HG02885 (cell line): Measurements from ENCODE around the gene NBEAL2.
"Not testable (repeated sequence)": the region's sequence is repeated elsewhere in the genome, so short reads cannot be mapped to it uniquely, and the experiment has no call there.

Experiments
- ATAC-seq: cut with Tn5 transposase; IDR thresholded peaks from one replicate; pipeline ENCODE4 v1.9.1; 2021; ENCODE audit warnings: mild to moderate bottlenecking; ENCODE audit not compliant: unreplicated experiment, poor library complexity

Gene NBEAL2

DNA sequence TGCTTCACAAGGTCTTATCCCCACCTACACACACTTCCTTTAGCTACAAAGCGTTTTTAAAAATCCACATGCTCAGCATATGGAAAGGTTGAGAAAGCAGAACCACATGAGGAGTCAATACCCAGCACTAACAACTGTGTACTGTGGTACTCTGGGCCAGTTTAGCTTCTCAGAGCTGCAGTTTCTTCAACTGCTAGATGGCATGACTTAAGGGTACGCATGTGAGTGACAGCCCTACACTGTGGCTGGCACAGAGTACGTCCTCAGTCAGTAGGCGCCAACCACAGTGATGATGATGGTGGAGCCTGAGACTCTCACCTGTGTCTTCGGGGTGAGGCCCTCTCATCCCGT, 20.3 kb upstream of the NBEAL2 start:
- ATAC-seq, result no peak

GRCh38 chr3:46960081-46960701, 19.3 kb upstream of the NBEAL2 start:
- no peak for ATAC-seq

DNA sequence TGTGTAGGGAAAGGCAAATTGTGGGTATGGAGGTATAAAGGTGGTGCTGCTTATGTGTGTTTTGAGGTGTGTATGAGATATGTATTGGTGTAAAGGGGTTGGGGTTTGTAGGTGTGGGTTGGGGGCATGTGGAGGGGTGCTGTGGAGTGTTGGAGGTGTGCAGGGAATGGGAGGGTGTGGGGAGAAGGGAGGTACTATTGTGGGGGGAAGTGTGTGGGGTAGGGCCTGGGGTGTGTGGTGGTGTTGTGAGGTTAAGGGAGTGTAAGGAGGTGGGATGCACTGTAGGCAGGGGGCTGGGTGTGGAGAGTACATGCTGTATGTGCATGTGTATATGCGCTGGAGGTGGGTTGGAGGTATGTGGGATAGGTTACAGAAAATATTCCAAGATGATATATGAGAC, 18.6 kb upstream of the NBEAL2 start:
- ATAC-seq, result no peak

- ATAC-seq, result no peak
Measured at GRCh38 chr3:46962427-46962826, 17.0 kb upstream of the NBEAL2 start.

GRCh38 chr3:46962990-46963389, 16.5 kb upstream of the NBEAL2 start:
- ATAC-seq, result no peak

- not testable (repeated sequence) for ATAC-seq
Measured at GRCh38 chr3:46964038-46964590, 15.4 kb upstream of the NBEAL2 start.

DNA sequence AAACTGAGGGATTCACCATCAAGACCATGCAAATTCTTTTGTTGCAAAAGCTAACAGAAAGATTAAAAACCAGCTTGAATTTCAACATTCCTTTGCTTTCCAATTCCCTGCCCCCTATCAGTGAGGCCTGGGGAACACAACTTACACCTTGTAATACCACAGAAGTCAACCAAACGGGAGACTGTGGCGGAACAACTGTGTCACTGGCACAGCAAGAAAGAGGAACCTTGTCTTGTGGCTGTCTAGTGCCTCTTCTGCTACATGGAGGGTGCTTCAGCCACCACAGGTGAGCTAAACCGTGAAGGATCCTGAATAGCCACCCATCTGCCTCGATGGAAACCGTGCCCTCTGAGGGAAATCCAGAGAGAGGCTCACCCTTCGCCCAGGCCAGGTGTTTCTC, 14.3 kb upstream of the NBEAL2 start:
- ATAC-seq, result no peak

GRCh38 chr3:46966811-46967210, 12.7 kb upstream of the NBEAL2 start:
- ATAC-seq, result no peak

- no peak for ATAC-seq
Measured at GRCh38 chr3:46968783-46969428, 10.6 kb upstream of the NBEAL2 start.

DNA sequence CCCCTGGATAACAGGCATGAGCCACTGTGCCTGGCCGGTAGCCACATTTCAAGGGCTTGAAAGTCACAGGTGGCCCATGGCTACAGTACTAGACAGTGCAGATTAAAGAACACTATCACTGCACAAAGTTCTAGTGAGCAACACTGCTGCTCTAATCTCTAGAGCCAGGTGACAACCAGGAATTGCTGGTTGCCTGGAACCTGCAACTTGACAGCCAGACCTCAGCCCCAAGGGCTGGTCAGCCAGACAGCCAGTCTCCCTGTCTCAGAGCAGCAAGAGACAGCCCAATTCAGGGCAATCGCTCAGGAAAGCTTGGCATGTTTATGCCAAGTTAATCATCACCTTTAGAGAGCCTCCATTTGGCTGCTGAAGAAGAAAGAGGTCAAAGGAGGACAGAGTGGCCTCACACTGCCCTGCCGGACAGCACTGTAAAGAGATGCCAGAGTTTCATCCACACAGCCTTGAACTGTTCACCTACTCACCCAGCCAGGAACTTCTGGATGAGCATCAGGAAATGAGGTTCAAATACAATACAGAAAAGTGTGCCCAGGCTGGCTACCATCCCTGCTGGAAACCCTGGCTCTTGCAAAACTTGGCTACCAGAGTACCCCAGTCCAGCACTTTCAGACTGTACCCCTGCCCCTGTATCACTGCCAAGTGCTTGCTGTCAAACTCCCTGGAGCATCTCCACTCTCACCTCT, 8.9 kb upstream of the NBEAL2 start:
- ATAC-seq, result no peak

- no peak for ATAC-seq
Measured at GRCh38 chr3:46971151-46971550, 8.3 kb upstream of the NBEAL2 start.

- ATAC-seq, result no peak
Measured at GRCh38 chr3:46971742-46972141, 7.7 kb upstream of the NBEAL2 start.

GRCh38 chr3:46972396-46972795, 7.1 kb upstream of the NBEAL2 start:
- ATAC-seq, result no peak

DNA sequence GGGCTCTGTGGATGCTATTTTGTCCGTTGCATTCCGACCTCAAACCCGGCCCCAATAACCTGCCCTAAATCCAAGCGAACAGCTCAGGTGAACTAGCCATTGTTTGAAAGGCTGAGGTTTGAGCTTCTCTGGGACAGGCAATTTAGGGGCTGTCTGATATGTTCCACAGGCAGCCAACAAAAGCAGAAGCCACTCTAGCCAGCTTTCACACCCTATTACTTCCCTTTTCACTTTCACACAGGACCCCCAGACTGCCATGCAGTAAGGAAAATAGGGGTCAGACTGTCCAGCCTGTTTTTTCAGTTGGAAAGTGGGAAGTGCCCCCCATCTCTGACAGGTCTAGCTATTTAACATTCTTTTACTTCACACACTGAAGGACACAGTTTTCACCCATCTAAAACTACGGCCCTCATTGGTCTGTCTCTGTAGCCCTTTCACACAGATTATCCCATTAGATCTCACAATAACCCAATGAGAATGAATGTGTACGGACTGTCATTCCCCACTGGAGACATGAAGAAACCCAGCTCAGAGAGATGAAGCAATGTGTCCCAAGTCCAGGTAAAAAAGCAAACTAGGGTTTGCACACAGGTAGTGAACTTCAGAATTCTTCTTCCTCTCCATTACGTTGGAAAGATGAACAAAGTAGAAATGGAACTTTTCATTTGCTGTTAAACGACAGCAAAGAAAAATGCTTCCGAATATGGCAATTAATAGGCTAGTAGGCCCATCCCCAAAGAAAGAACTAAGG, 4.9 kb upstream of the NBEAL2 start:
- ATAC-seq, result no peak

GRCh38 chr3:46976326-46977190, 2.9 kb upstream of the NBEAL2 start, which contains the start of gene CCDC12:
Gene CCDC12, minus strand, starts transcription at chr3:46976745. Its CDS starts 13 bp downstream, at chr3:46976732.
- peak; percentile 68 for ATAC-seq

GRCh38 chr3:46977811-46978195, 1.7 kb upstream of the NBEAL2 start:
- ATAC-seq, result no peak

DNA sequence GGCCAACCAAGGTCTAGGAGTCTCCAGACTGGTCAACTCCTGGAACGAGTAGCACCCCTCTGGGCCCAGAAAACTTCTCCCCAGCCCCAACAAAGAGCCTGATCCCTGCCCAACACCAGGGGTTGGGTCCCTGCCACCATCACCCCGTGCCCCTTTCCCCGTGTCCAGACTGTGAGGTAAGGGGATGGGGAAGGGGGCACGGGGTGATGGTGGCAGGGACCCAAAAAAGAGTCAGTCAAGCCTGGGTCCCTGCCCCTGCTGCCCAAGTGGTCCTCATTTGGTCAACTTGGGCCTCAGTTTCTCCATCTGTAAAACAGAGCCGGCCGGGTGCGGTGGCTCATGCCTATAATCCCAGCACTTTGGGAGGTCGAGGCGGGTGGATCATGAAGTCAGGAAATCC, 1.1 kb upstream of the NBEAL2 start:
- no peak for ATAC-seq

DNA sequence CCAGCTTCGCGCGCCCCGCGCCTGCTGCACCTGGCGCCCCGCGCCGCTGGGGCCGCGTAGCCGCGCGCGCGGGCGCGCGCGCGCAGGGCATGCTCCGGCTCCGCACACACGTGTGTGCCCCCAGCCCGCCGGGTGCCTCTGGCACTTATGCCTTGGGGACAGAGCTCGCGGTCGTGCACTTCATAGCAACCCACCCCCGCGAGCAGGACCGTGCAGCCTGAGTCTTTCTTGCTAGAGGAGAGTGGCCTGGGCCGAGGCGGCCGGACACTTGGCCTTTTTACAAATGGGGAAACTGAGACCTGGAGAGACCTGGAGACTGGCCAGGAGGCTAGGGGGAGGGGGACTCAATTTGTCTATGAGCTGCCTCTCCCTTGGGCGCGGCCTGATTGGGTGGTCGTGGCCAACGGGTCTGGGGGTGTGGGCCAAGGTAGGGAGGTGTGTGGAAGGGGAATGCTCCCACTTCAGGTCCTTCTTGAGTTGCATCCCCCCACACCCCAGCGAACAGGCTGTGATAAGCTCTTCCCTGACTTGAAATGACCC, 562 bp downstream of the NBEAL2 start:
- peak; percentile 2 for ATAC-seq

DNA sequence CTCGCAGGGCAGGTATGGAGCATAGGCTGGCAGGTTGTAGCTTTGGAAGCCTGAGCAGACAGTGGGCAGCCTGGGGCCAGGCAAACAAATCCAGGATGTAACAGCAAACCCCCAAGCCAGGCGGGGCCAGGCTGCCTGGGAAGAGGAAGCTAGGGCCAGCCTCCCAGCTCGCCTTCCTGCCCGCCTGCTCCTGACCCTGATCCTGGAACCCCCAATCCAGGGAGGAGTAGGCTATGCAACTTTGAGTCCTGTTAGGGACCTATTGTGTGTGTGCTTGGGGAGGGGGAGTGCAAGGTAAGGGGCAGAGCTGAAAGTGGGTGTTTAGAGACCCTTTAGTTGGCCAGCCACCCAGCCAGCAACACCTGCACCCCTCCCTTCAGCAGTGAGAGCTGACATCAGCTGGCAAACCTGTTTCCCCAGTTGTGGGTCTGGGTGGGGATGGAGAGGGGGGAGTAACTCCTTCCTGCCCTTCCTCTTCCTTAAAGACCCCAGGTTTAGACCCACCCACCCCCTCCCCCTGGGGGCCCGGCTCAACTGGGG, 2.5 kb downstream of the NBEAL2 start:
- no peak for ATAC-seq
